ENCODE results near the gene ZNF280C.

Gene ZNF280C

DNA sequence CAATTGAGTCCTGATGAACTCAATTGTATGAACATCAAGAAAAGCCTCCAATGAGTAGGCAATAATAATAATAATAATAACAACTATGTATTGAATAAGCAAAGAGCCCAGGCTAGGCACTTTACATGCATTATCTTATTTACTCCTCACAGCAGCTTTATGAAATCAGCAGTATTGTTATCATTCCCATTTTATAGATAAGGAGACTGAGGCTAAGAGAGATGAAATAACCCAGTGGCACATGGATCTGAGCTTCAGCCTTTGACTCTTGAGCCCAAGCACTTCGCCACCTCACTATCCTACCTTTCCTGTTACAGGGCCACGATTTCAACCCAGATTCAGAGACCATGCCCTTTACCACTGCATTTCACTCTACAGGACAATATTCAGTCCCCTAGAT is 93.8 kb downstream of the ZNF280C start:
- DNase-seq: no peak

DNA sequence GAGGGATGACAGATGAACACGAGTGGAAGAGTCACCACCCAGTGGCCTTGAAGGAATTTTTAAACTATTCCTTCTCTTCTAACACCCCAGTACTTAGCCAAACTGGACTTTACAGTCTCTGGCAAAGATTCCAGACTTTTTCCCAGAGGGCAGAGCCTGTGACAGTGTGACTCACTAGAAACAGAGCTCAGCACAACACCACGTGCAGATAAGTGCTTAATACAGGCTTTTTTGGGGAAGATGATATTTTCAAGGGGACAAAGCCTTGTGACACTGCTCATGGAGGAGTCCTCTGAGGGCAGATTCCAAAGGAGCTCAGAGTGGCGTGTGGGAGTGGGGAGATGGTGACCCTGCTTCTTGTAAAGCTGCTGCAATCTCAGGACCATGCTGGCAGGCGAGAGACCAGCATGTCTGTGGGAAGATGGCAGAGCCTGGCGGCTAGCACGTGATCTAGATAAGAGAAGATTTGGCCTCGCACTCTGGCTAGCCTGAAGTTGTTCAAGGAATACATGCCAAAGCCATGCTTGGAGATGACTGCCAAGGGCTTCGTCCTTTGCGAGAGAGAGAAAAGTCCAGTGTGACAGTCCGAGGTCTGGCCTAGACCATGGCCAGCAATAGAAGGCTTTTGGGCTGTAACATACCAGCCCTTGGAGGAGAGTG is 94.5 kb downstream of the ZNF280C start:
- DNase-seq: no peak

DNA sequence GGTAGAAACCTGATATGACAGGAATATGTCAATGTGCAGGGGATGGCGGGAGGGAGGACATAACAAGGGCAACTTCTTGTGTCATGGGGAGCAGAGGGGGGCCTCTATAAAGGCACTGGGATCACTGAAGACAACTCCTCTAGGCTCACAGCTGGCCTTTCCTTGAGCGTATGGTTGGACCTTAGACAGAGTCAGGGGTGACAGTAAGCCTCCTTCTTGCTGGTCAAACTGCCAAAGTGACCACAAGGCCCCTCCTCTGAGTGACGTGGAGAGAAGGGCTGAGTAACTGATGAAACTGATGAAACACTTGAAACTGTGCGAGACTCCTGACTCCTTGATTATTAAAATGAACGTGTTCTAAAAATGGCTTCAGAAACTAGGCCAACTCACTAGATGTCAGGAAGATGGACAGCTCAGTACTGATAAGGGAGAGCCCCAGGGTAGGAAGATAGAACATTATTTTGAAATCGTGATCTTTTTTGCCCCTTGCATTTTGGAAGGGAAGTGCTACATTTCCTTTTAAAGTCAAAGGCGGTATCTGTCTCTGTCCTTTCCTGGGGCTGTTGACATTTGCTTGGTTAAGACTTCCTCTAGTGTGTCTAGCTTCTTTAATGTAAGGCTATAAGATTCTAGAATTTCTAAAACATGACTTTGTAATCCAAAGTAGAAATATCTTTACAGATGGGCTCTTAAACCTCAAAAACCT is 95.4 kb downstream of the ZNF280C start:
- DNase-seq: no peak

DNA sequence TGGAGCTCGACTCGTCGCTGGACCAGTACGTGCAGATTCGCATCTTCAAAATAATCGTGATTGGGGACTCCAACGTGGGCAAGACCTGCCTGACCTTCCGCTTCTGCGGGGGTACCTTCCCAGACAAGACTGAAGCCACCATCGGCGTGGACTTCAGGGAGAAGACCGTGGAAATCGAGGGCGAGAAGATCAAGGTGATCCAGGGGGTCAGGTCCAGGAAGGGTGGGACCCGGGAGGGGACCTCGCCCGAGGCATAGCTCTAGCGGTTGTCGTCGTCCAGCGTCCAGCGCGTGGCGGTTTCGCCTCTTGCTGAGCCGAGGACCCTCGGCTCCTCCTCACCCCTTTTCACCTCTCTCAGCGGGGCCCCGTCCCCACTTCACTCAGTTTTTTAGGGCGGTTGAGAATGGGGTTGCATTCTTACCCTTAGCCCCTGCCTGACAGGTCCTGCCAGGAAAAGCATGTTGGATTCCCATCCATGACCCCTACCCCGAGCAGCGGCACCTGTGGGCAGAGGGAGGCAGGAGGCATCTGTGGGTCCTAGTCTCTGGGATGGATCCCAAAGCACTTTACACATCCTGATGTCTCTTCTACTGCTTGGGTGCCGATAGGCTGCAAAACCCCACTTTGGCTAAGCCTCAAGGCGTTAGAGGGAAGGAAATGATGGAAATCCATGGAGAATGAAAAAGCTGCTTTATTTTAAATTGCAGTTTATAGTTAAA is 96.4 kb downstream of the ZNF280C start:
- DNase-seq: no peak

DNA sequence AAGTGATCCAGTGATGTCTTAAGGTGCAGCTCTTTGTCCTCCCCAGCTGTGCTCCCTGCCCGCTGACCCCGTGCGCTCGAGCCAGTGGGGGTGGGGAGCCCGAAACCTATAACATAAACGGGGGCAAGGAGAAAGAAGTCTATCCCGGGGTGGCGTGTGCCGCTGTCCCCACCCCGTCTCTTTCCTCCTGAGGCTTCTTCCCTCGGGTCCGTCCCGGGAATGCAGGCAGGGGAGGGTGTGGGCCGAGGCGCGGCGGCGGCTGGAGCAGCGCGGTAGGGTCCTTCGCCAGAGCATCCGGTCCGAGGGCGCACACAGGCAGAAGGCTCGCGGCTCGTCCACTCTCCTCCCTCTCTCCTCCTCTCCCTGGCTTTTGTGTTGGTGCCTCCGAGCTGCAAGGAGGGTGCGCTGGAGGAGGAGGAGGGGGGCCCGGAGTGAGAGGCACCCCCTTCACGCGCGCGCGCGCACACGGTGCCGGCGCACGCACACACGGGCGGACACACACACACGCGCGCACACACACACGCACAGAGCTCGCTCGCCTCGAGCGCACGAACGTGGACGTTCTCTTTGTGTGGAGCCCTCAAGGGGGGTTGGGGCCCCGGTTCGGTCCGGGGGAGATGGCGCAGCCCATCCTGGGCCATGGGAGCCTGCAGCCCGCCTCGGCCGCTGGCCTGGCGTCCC is 97.1 kb downstream of the ZNF280C start, which contains the start of gene RAB33A:
RAB33A (plus strand) TSS at position 517 of the 681 bp plus-strand sequence; CDS start at position 618, 101 bp downstream.
- DNase-seq: no peak

DNA sequence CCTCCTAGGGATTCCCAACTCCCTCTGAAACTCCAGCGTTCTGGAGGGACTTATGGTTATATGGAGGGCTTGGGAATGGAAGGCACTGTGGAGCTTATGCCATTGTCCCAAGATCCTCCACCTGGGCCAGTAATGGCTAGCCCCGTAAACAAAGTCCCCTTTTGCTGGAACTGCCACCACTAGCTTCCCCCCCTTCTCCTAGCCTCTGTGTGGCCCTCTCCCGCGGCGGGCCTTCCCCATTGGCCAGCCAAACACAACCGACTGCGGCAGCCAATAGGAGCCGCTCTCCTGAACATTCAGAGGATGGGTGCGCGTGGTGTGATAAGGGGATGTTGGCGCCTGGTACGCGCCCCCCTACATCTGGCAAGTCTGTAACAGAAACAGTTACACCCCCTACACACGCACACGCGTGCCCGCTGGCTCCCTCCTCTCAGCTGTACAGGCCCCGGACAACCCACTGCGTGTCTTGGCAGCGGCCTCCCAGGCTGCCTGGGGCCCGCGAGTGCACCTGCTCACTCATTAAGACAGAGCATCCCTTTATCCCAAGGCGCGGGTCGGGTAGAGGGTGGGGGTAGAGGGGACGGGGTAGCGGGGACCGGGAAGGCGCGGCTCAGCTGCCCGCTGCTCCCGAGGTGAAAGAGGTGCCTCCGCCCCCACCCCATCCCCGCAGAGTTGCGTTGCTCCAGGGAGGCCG is 97.8 kb downstream of the ZNF280C start:
- DNase-seq: no peak

DNA sequence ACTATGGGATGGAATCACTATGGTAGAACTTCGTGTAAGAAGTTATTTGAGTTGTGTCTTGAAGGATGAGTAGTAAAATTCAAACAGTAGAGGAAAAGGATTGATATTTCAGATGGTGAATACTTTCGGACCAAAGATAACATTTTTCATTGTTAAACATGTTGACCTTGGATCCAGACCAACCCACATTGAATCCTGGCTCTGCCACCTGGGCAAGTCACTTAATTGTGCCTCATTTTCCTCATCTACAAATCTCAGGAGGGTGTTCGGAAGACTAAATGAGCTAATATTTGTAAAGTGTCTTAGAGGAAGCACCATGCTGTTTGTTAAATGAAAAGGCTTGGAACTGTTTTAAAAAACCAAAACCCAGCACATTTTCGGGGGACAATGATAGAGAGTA is 101.7 kb downstream of the ZNF280C start:
- DNase-seq: no peak

DNA sequence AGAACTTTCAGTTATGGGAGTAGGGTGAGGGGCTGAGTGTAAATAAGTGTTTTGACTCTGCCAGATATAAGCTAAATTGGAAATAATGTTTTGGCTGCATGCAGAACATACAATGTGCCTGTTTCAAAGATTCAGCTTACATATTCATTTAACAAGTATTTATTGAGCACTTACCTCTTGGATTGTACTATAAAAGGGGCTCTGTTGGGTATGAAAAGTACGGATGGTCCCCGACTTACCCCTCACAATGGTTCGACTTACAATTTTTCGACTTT is 102.3 kb downstream of the ZNF280C start:
- DNase-seq: no peak

DNA sequence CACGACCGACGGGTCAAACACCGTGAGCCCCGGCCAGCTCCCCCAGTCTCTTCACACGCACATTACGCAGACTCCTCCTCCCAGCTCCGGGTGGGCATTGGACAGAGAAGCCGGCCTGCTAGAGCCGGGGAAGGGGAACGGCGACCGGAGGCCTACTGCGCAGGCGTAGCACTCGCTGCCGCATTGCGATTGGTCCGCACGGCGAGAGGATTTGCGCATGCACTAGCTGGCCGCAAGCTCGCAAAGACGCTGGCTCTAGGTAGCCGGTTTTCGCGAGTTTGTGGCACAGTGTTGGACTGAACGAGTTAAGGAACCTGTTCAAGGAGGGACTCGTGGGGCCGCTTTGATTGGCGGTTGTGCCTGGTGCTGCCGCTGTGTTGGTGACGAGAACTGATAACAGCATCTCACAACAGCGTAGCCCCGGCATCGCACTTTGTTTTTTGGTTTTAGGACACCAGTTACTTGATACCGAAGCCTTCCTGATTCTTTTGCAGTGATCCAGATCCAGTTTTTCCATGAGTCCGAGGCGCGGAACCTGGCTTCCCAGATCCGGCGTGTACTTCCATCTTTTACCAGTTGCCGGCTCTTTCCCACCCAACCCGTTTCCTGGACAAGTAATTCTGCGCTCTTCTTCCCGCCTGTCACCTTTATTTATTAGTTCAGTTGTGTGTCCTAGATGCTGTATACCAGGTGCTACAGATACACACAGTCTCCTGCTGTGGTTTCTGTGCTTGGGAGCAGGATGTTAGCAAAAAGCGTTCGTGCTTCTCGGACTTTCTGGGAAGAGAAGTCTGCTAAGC is 102.8 kb downstream of the ZNF280C start, which contains the start of gene AIFM1:
AIFM1 (minus strand) TSS at position 139 of the 800 bp plus-strand sequence. CDS start 185 bp downstream, outside the sequence.
- peak; percentile 41 to 78 for DNase-seq

DNA sequence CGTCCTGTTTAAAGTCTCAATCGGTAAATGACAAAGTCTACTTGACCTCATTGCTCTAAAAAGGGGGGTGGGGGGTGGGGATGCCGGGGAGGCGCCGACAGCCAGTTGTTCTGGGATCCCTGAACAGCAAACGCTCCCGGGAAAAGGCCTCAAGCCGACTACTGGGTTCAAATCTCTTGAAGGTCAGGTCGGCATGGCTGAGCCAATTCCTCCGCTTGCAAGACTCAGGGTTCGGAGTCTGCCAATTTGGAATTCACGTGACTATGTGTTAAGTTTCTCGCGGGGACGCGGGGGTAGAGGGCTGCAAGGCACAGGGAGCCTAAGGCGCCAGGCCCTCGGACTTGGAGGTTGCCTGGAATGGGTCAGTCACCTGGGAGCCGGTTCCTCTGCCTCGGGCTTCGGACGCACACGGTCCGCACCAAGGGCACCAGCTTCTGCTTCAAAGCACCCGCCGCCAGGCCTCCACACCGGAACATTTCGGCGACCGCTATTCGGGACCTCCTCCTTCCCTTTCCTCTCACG is 103.5 kb downstream of the ZNF280C start:
- DNase-seq: no peak

DNA sequence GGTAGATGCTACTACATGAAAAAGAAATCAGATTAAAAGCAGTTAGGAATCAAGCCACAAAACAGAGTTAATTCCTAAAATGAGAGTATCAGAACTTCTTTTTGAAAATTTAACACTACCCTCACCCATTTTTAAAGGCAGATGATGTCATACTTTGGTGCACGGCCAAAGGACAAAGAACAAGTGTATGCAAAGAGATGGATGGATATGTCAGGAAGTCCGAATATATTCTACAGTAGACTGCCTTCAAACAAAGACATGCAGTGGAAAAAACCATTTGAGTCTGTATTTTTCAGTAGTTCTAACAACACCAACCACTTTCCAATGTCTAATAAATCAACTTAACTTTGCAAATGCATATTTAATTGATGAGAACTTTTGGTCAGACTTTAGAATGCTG is 105.3 kb downstream of the ZNF280C start:
- DNase-seq: no peak

DNA sequence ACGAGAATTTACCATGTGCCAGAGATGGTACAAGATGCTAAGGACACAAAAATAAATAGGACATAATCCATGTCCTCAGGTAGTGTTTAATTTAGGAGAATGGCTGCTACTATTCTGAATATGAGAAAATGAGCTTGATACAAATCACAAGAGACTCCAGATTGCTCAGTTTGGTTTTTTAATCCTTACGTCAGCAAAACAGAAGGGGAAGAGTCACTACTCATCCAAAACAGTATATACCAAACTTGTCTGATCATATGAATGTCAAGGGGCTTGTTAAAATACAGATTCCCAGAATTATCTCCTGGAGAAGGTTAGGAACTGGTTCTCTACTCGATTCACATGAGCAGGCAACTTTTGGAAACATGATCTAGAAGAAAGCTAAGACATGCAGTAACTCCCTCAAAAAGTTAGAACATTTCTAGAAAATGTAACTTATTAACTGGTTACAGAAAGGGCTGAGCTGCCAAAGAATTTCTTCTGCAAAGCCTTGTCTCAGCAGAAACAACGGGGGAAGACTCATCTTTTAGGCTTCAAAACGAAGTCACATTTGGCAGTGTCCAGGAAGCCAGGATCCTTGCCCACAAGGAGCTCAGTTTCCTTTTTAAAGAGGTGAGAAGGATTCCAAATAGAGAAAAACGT is 106.5 kb downstream of the ZNF280C start:
- no peak for DNase-seq

DNA sequence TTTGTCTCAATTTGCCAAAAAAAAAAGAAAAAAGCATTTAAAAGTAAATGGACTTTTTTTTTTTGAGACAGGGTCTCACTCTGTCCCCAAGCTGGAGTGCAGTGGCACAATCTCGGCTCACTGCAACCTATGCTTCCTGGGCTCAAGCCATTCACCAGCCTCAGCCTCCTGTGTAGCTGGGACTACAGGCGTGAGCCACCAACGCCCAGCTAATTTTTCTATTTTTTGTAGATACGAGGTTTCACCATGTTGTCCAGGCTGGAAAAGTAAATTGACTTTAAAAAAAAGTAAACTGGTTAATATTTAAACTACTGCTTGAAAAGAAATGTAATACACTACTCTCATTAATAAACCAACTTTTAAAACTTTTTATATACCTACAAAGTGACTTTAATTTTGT is 108.9 kb downstream of the ZNF280C start:
- DNase-seq: no peak

DNA sequence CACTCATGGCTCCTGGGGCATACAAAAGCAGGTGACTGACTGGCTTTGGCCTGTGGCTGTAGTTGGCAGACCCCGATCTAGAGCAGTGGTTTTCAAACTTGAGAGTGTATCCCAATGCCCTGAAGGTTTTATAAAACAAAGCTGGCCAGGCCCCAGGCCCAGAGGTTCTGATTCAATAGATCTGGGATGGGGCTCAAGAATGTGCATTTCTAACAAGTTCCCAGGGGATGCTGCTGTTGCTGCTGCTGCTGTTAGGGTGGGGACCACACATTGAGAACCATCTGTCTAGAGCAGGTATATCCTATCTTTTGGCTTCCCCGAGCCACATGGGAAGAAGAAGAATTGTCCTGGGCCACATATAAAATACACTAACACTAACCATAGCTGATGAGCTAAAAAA is 110.4 kb downstream of the ZNF280C start:
- no peak for DNase-seq

DNA sequence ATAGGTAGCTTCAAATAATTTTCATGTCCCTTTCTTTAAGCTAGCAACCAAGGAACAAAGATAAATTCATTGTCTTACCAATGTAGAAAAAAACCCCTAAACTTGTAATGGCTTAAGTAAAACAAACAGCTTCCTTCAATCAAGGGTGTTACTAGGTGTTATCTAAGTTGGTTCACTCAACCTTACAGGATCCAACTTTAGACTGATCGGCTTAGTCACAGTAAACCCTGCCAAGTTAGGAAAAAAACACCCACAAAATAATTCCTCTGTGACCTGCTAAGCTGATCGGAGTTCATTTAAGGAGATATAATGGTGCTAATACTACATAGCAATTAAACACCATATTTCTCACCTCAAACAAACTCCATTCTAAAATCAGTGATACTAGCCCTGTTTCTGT is 113.1 kb downstream of the ZNF280C start:
- DNase-seq: no peak

All from SW 1271 (cell line).